Keratinocyte (primary cell): Measurements from ENCODE around the gene ZBTB9. TPM values are rescaled to one million over a fixed set of nuclear protein-coding genes. Genes with fewer than 3 reads are reported as not detected.

Source experiments
- DNase-seq: peaks from one replicate; pipeline ENCODE4 v3.0.0-alpha.2; 2011; ENCODE audit warnings: low read depth, missing footprints, low spot score
- FAIRE-seq: peaks from 2 replicates; lab custom pipeline; 2011; peaks lifted over from hg19 to GRCh38; lab: Jason Lieb, UNC
- H2AFZ ChIP-seq: 2 replicates; pipeline ENCODE4 v1.6.0; 2012; ENCODE audit warnings: low read length, control low read depth, inconsistent platforms; ENCODE audit not compliant: control insufficient read depth
- H3K27ac ChIP-seq: 2 replicates; pipeline ENCODE4 v1.5.1; 2011; ENCODE audit warnings: low read length; ENCODE audit not compliant: control insufficient read depth, insufficient read depth
- H3K27me3 ChIP-seq: 3 replicates; pipeline ENCODE4 v1.6.0; 2011; ENCODE audit warnings: low read length; ENCODE audit not compliant: control insufficient read depth, insufficient read depth; ENCODE audit errors: extremely low read depth
- H3K36me3 ChIP-seq, 2 experiments: 2 replicates in 1 of 2; 3 replicates in 1 of 2; pipeline ENCODE4 v1.5.1; 2011; ENCODE audit warnings: low read length in 2 of 2, mild to moderate bottlenecking in 1 of 2; ENCODE audit not compliant: control insufficient read depth in 2 of 2, insufficient read depth in 2 of 2; ENCODE audit errors: extremely low read depth in 1 of 2
- H3K4me1 ChIP-seq: 3 replicates; pipeline ENCODE4 v1.5.1; 2011; ENCODE audit warnings: low read length; ENCODE audit not compliant: control insufficient read depth, insufficient read depth; ENCODE audit errors: extremely low read depth
- H3K4me2 ChIP-seq: 3 replicates; pipeline ENCODE4 v1.6.0; 2011; ENCODE audit warnings: low read depth, low read length; ENCODE audit not compliant: control insufficient read depth, insufficient read depth; ENCODE audit errors: extremely low read depth
- H3K4me3 ChIP-seq, 3 experiments: fragments of 200-600 bp in 1 of 3; sonication (generic) in 1 of 3; 2 replicates in 2 of 3; 3 replicates in 1 of 3; pipeline ENCODE4 v1.5.1; 2011 to 2016; ENCODE audit warnings: low read length in 3 of 3, mild to moderate bottlenecking in 3 of 3, control low read depth in 2 of 3, inconsistent platforms in 1 of 3, low read depth in 1 of 3, mixed read lengths in 1 of 3, mixed run types in 1 of 3, moderate library complexity in 1 of 3; ENCODE audit not compliant: control insufficient read depth in 2 of 3, insufficient read depth in 2 of 3; ENCODE audit errors: extremely low read depth in 1 of 3
- H3K79me2 ChIP-seq: 2 replicates; pipeline ENCODE4 v1.6.0; 2012; ENCODE audit warnings: low read length; ENCODE audit not compliant: control insufficient read depth, insufficient read depth
- H3K9ac ChIP-seq: 3 replicates; pipeline ENCODE4 v1.6.0; 2011; ENCODE audit warnings: low read length; ENCODE audit not compliant: control insufficient read depth, insufficient read depth; ENCODE audit errors: extremely low read depth
- H3K9me1 ChIP-seq: 3 replicates; pipeline ENCODE4 v1.6.0; 2011; ENCODE audit warnings: low read length; ENCODE audit not compliant: control insufficient read depth, insufficient read depth; ENCODE audit errors: extremely low read depth
- H3K9me3 ChIP-seq: 2 replicates; pipeline ENCODE4 v1.5.1; 2012; ENCODE audit warnings: low read depth, low read length; ENCODE audit not compliant: control insufficient read depth
- H4K20me1 ChIP-seq: 3 replicates; pipeline ENCODE4 v1.6.0; 2011; ENCODE audit warnings: low read length; ENCODE audit not compliant: control insufficient read depth, insufficient read depth; ENCODE audit errors: extremely low read depth
- CTCF ChIP-seq, 3 experiments: IDR thresholded peaks in 1 of 3; conservative IDR thresholded peaks in 1 of 3; optimal IDR thresholded peaks in 1 of 3; 2 replicates in 2 of 3; 3 replicates in 1 of 3; pipeline versions ENCODE3 to v1.5.1; 2011; ENCODE audit warnings: low read length in 3 of 3, mild to moderate bottlenecking in 3 of 3, moderate library complexity in 2 of 3, control low read depth in 1 of 3, inconsistent platforms in 1 of 3; ENCODE audit not compliant: insufficient read depth in 2 of 3; ENCODE audit errors: extremely low read depth in 1 of 3
- EZH2 ChIP-seq: IDR thresholded peaks from one replicate; pipeline ENCODE4 v1.6.1; 2012; ENCODE audit warnings: inconsistent platforms, mild to moderate bottlenecking, low read length, moderate library complexity
- dilution Hi-C: fragments of 300-500 bp; cut with MboI; formaldehyde crosslinking; loops from one replicate; pipeline ENCODE4 v1.7.0; 2020; ENCODE audit warnings: low sequenced_read_pairs; ENCODE audit not compliant: extremely low pct_ligation_motif_present
- polyA plus RNA-seq, 5 experiments: library from polyadenylated mRNA; depleted of rRNA in 3 of 5; stranded (reverse) in 3 of 5; stranded (forward) in 1 of 5; unstranded in 1 of 5; fragments of >200 nt; gene quantifications; 1 replicate in 1 of 5; 2 replicates in 3 of 5; 3 replicates in 1 of 5; pipeline versions ENCODE4 v1.2.1 to v1.2.3, GENCODE V29; 2011 to 2012; ENCODE audit warnings: missing spikeins in 2 of 5, low read depth in 1 of 5, low replicate concordance in 1 of 5

ZBTB9 gene
- polyA plus RNA-seq, 1 donor (not counting 4 experiments of a cell fraction or from before 2014, with no cell fraction given) = 7.8 TPM

GRCh38 chr6:33497157-33497556, 42.8 kb downstream of the ZBTB9 start:
- Histone ChIP-seq H3K79me2 (no peaks in the 10 kb centered on the region), H4K20me1 (no peaks in the 10 kb centered on the region), H3K27me3 (no peaks in the 10 kb centered on the region), H3K4me1 (no peaks in the 10 kb centered on the region), H3K4me3 (no peak overlapping the region), H3K27ac (no peak overlapping the region), H3K9me3 (no peaks in the 10 kb centered on the region), H3K4me2 (no peak overlapping the region), H3K9ac (no peak overlapping the region), H2AFZ (no peak overlapping the region), H3K36me3 (no peaks in the 10 kb centered on the region), H3K9me1 (no peaks in the 10 kb centered on the region)
- FAIRE-seq (no peak), DNase-seq (no peak)
- TF ChIP-seq CTCF (optimal IDR thresholded peaks at IDR 0.05 in 1 of 3, IDR thresholded peaks at IDR 0.05 in 1 of 3, conservative IDR thresholded peaks at IDR 0.05 in 1 of 3; ENCODE audit: extremely low read depth in 1 of 3, insufficient read depth in 2 of 3, low read length in 3 of 3) = no peak
- TF ChIP-seq EZH2 = no peak
- dilution Hi-C loops = no loop called here

GRCh38 chr6:33502486-33502885, 48.1 kb downstream of the ZBTB9 start:
- Histone ChIP-seq H3K27ac (no peak overlapping the region), H3K27me3 (no peaks in the 10 kb centered on the region), H3K4me3 (no peak overlapping the region), H3K79me2 (no peaks in the 10 kb centered on the region), H3K9ac (no peak overlapping the region), H3K36me3 (no peaks in the 10 kb centered on the region), H4K20me1 (no peaks in the 10 kb centered on the region), H3K9me1 (no peaks in the 10 kb centered on the region), H2AFZ (no peak overlapping the region), H3K9me3 (no peaks in the 10 kb centered on the region), H3K4me2 (no peak overlapping the region), H3K4me1 (no peaks in the 10 kb centered on the region)
- FAIRE-seq (no peak), DNase-seq (no peak)
- dilution Hi-C loops = no loop called here
- TF ChIP-seq EZH2 = no peak
- no peak for TF ChIP-seq CTCF (optimal IDR thresholded peaks at IDR 0.05 in 1 of 3, IDR thresholded peaks at IDR 0.05 in 1 of 3, conservative IDR thresholded peaks at IDR 0.05 in 1 of 3; ENCODE audit: extremely low read depth in 1 of 3, insufficient read depth in 2 of 3, low read length in 3 of 3)
